NCI-H748 (cell line): Measurements from ENCODE around the gene GSTK1.
A peak's percentile ranks its signal among the peaks of the same experiment; 100 is the strongest.
"Not testable (repeated sequence)": the region's sequence is repeated elsewhere in the genome, so short reads cannot be mapped to it uniquely, and the experiment has no call there.

ENCODE experiments used
- DNase-seq: peaks from one replicate; lab custom pipeline; 2025; ENCODE audit not compliant: unreplicated experiment; lab: John Stamatoyannopoulos, UW

Gene GSTK1

GRCh38 chr7:143265017-143265693 lies 1.9 kb downstream of the GSTK1 start:
- DNase-seq, result no peak

DNA sequence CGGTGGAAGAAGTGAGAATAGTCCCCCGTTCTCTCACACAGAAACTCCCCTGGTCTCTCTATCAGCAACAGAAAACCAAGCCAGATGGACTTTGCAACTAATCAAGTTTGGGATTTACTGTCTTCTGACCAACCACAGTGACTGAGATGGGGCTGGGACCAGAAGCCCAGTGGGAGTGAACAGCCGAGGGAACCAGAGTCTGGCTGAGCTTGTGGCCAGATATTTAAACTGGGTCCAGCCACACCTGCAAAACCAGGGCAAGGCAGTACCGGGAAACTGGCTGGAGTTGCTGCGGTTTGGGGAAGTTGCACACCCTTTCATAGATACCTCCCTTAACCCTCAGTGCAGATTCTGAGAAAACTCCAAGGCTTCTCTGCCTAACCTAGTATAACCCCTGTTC lies 6.0 kb downstream of the GSTK1 start:
- DNase-seq, result no peak

GRCh38 chr7:143271240-143271639 lies 8.0 kb downstream of the GSTK1 start:
- no peak for DNase-seq

GRCh38 chr7:143272871-143273270 lies 9.6 kb downstream of the GSTK1 start:
- no peak for DNase-seq

- DNase-seq, result peak; percentile 60
Observed at GRCh38 chr7:143279186-143280098, 16.2 kb downstream of the GSTK1 start.

- no peak for DNase-seq
Observed at GRCh38 chr7:143280160-143280559, 16.9 kb downstream of the GSTK1 start.

DNA sequence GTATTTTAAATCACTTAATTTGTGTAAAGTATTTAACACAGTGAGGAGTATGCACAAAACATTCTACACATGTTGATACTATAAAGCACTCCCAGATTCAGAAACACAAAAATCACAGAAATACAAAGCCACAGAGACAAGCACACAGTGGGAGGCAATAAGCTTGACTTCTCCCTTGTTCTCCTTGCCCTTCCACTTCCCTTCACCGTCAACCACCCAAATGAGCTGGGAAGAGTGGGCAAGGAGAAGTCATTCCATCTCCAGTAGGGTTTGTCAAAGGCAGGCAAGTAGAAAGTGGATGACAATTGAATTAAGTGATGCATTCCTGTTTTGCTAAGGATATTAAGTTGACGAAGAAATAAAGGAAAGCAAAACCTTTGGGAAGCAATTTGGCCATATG lies 17.3 kb downstream of the GSTK1 start:
- no peak for DNase-seq

DNA sequence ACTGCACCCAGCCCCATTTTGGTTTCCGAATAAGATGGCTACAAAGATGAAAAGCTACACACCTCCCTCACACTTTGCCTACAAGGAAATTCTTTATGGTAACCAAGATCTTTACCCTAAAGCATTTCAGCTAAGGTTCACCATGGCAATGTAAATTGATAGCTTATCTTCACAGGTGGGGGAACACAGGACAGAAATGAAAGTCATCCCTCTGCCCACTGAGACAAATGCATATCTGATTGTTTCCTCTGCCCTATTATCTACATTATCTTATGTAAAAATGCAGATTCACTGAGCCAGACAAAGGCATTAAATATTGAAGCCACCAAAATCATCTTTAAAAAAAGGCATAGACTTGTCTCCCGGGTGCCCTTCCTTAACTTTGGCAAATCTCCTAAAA lies 18.3 kb downstream of the GSTK1 start:
- no peak for DNase-seq

GRCh38 chr7:143282124-143282523 lies 18.9 kb downstream of the GSTK1 start:
- no peak for DNase-seq

DNA sequence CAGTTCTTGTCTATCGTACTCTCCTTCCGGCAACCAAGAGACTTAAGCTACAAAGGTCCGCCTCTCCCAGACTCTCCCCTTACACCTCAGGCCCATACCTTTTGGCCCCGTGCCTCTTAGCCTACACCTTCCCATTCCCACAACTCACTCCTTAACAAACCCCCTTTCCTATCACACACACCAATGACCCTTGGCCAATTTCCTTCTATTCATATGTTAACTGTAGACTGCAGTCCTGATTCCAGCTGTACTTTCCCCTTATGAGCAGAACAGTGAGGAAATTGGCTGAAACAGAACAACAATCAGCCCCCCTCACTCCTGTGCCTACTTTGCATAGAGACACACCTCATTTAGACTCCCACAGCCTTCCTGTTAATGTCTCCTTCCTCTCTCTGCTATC lies 20.1 kb downstream of the GSTK1 start:
- DNase-seq, result no peak

DNA sequence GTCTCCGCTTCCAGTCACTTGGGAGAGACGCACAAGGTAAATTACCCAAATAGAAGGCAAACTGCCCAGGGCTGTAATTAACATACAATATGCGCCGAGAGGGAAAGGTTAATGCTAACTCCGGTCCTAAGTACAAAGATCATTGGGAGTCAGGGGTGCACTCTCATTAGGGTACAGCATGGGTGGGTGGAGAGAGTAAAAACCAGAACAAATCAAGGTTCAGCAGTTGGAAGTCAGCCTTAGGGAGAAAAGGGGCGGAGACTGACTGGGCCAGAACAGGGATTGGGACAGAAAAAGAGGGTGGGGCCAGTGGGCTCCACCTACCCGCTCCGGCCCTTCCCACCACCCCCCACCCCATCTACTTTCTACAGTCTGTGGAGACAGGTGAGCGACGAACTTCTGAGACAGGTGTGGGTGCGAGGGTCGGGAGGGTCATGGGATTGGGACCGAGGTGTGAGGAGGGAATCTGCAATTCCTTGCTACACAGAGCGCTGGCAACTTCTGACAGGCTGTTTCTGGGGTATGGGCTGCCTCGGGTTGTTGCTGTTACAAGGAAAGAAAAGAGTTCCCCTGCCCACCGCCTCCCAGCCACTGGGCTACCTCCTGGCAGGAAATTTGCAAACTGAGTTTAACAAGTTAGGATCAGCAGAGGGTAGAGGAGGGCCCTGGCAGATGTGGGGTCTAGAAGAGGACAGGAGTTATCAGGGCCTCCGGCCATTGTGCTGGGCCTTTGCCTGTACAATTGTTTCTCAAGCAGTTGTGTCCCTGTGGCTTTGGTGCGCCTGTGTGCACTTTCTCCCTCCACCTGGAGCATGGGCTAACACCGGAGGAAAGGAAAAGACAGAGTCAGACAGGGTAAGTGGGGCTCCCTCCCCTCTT lies 21.6 kb downstream of the GSTK1 start, which contains the start of gene TMEM139:
TMEM139 (plus strand) TSS at position 368 of the 879 bp plus-strand sequence. CDS start 1,000 bp downstream, outside the sequence.
- DNase-seq, result no peak

DNA sequence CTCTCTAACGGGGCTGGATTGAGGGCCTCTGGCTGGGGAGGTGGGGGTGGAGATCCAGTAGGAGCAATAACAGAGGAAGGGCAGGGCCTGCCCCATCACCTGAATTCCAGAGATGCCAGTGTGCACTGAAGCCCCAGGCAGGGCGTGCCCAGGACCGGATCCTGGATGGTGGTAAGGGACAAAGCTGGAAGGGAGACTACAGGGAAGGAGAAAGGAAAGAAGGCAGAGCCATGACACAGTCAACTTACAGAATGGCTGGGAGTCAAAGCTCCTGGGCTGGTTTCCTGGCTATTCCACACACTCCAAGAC lies 22.2 kb downstream of the GSTK1 start:
- no peak for DNase-seq

DNA sequence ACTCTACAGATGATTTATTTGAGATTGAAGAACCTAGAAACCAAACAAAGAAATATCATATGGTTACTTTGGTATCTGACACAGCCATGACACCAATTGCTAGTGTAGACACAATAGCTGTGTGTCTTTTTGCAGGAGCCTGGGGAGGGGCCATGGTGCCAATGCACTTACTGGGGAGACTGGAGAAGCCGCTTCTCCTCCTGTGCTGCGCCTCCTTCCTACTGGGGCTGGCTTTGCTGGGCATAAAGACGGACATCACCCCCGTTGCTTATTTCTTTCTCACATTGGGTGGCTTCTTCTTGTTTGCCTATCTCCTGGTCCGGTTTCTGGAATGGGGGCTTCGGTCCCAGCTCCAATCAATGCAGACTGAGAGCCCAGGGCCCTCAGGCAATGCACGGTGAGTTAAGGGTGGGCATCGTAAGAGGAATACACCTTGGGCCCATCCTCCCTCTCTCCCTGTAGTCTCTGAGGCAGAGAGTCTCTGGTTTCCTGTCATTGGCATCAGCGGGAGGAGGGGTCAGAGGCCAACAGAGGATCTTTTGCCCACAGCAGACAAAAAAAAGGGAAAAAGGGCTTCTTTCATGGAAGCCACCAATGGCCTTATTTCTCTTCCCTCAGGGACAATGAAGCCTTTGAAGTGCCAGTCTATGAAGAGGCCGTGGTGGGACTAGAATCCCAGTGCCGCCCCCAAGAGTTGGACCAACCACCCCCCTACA lies 22.7 kb downstream of the GSTK1 start:
- no peak for DNase-seq

GRCh38 chr7:143286522-143286890 lies 23.3 kb downstream of the GSTK1 start:
- no peak for DNase-seq

DNA sequence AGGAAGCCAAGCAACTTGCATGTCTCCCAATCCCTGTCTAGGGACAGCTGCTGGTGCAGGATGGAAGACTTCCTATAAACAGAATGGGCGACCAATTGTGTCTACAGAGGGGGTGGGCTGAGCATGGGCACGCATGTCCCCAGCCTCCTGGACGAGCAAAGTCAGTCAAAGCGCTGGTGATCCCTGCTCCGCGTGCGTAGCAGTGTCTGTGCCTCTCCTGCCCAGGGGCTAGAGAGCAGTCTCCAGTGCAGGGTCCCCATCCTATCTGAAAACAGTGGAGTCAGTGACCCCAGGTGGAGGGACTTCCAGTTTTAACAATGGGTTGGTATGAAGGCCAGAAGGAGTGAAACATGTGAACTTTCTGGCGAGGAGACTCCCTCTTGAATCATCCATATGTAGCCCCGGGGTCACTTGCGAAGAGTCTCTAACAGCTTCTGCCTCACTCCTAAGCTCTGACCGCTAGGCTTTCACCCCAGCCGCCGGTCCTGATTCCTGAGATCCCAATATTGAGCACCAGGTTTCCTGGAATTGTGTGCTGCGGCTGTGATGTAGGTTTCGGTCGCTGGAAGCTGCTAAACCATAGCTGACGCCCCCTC lies 24.2 kb downstream of the GSTK1 start:
- no peak for DNase-seq

DNA sequence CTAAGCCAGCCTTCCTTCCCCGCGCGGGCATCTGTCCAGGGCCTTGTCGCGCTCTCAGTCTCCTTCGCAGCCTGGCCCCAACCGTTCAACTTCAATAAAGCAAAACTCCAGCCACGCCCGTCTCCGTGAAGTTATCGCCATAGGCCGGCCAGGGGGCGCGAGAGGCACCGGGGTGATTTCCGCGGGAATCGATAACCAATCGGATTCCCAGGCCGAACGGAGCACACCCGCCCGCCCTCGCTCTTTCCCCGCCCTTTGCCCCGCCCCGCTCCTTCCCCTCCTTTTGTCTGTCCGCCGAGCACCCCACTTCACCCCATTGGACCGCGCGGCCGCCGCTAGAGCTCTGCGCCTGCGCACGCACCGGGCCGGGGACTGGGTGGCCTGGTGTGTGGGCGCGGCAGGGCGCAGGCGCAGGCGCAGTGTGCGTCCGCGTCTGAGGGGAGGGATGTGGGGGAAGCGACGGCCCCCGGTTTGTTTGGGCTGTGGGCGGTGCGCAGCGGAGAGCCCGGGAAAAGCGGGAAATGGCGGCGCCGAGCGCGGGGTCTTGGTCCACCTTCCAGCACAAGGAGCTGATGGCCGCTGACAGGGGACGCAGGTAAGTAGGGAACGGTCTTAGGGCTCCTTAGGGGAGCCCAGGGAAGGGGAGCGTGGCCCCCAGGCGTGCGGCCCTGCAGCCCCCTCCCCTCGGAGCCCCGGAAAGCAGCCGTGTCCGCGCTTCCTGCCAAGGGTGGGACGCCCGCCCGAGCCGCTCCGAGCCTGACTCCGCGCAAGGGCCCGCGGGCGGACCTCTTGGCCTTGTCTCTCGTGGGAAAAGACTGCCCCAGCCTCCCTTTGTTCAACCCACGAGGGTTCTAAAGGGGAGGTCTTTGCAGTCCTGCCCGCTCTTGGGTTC lies 24.9 kb downstream of the GSTK1 start, which contains the start of gene CASP2:
CASP2 (plus strand) TSS at position 417 of the 892 bp plus-strand sequence; CDS start at position 522, 105 bp downstream.
- peak; percentile 95 for DNase-seq

DNA sequence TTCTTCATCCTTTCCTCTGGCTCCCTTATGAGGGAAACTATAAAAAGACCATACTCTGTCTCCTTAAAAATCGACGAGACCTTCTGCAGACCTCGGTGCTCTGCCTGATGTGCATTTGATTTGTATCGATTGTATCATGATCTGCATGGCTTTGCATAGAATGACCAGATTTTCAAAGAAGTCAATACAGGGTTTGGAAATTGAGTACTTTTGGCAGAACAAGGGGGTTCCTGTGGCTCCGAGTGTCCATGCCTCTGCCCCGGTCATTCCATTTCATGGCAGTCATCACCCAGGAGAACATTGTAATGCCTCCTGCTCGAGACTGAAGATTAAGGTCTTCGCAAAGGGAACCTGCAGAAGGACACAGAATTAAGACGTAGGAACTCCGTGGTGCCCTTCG lies 25.6 kb downstream of the GSTK1 start:
- DNase-seq, result no peak

- DNase-seq, result peak; percentile 11
Observed at GRCh38 chr7:143289421-143289820, 26.2 kb downstream of the GSTK1 start.

DNA sequence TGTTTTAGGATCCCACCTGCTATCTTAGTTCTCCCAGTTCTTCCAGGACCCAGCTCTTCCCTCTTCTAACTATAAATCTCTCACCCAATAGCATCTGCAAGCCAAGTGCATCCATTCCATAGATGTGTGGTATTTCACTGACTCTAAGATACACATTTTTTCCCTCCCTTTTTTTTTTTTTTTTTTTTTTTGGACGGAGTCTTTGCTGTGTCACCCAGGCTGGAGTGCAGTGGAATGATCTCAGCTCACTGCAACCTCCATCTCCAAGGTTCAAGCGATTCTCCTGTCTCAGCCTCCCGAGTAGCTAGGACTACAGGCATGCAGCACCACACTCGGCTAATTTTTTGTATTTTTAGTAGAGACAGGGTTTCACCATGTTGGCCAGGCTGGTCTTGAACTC lies 26.6 kb downstream of the GSTK1 start:
- DNase-seq, result not testable (repeated sequence)
